ENCODE data around the gene BNIPL. TPM values are rescaled to one million over a fixed set of nuclear protein-coding genes. Genes with fewer than 3 reads are reported as not detected.

Gene BNIPL
- total and polyA plus RNA-seq, 12 donors: 0.05 to 2.4 (median 0.27) TPM; not detected in 3

- Histone ChIP-seq H3K4me3 (no peak overlapping the region), H3K9me3 (replicated peaks in 1 of 3) (no peaks in the 10 kb centered on the region), H3K4me1 (replicated peaks in 1 of 2) (peaks cover 7 to 29% of the 10 kb centered on the region in 2 donors), H3K27ac (no peak overlapping the region), H3K36me3 (replicated peaks in 1 of 2) (peaks cover 0 to 52% of the 10 kb centered on the region in 2 donors), H3K27me3 (no peaks in the 10 kb centered on the region)
- DNase-seq: no peak
- 69 to 80% (median 71%) methylated on average over 13 to 17 of the region's 17 CpGs for WGBS, 4 donors
- TF ChIP-seq CTCF (IDR thresholded peaks at IDR 0.05) (no peak), POLR2A (IDR thresholded peaks at IDR 0.05) (no peak)
- intact Hi-C loops (cut with DNase I): no loop called here
These were observed 37.2 kb upstream of the BNIPL start for GRCh38 chr1:150999051-150999674.

GRCh38 chr1:150999926-151000325 lies 36.5 kb upstream of the BNIPL start:
- no peaks in the 10 kb centered on the region for H3K27me3 ChIP-seq
- H3K36me3 ChIP-seq (replicated peaks in 1 of 2): peaks cover 0 to 52% of the 10 kb centered on the region in 2 donors
- H3K4me3 ChIP-seq: no peak overlapping the region
- no peak for DNase-seq
- TF ChIP-seq POLR2A (IDR thresholded peaks at IDR 0.05) (no peak), CTCF (IDR thresholded peaks at IDR 0.05) (no peak)
- H3K27ac ChIP-seq: no peak overlapping the region
- intact Hi-C loops (cut with DNase I): no loop called here
- H3K9me3 ChIP-seq (replicated peaks in 1 of 3): no peaks in the 10 kb centered on the region
- H3K4me1 ChIP-seq (replicated peaks in 1 of 2): peaks cover 9 to 36% of the 10 kb centered on the region in 2 donors
- WGBS, 4 donors: 75 to 90% (median 78%) methylated on average over 2 of the region's 2 CpGs

- no peaks in the 10 kb centered on the region for H3K9me3 ChIP-seq (replicated peaks in 1 of 3)
- WGBS, 4 donors: 94 to 96% (median 95%) methylated on average over 3 of the region's 3 CpGs
- peaks cover 13 to 41% of the 10 kb centered on the region in 2 donors for H3K4me1 ChIP-seq (replicated peaks in 1 of 2)
- no peak overlapping the region for H3K27ac ChIP-seq
- no peak for TF ChIP-seq POLR2A (IDR thresholded peaks at IDR 0.05)
- no peak for TF ChIP-seq CTCF (IDR thresholded peaks at IDR 0.05)
- intact Hi-C loops (cut with DNase I): no loop called here
- H3K27me3 ChIP-seq: no peaks in the 10 kb centered on the region
- no peak for DNase-seq
- H3K4me3 ChIP-seq: no peak overlapping the region
- peaks cover 0 to 52% of the 10 kb centered on the region in 2 donors for H3K36me3 ChIP-seq (replicated peaks in 1 of 2)
These were observed 36.0 kb upstream of the BNIPL start for GRCh38 chr1:151000408-151000807.

- intact Hi-C loops (cut with DNase I): no loop called here
- no peak overlapping the region for H3K4me3 ChIP-seq
- H3K36me3 ChIP-seq (replicated peaks in 1 of 2): peaks cover 0 to 51% of the 10 kb centered on the region in 2 donors
- no peaks in the 10 kb centered on the region for H3K27me3 ChIP-seq
- peaks cover 8 to 38% of the 10 kb centered on the region in 2 donors for H3K4me1 ChIP-seq (replicated peaks in 1 of 2)
- H3K9me3 ChIP-seq (replicated peaks in 1 of 3): no peaks in the 10 kb centered on the region
- DNase-seq: no peak
- 49 to 73% (median 68%) methylated on average over 4 of the region's 4 CpGs for WGBS, 4 donors
- no peak overlapping the region for H3K27ac ChIP-seq
- TF ChIP-seq POLR2A (IDR thresholded peaks at IDR 0.05) (no peak), CTCF (IDR thresholded peaks at IDR 0.05) (no peak)
These were observed 34.8 kb upstream of the BNIPL start for GRCh38 chr1:151001602-151002001.

Data from adrenal gland (tissue), 12 donors.